Measurements from ENCODE around the gene P4HA2.

Gene P4HA2

GRCh38 chr5:132260051-132260450, 32.4 kb upstream of the P4HA2 start:
- TF ChIP-seq EZH2phosphoT487 (IDR thresholded peaks at IDR 0.05; ENCODE audit: borderline replicate concordance) (no peak), CTCF (conservative IDR thresholded peaks at IDR 0.05; ENCODE audit: low read length) (no peak)
- Histone ChIP-seq H2AFZ (ENCODE audit: low read length) (no peak overlapping the region), H3K36me3 (ENCODE audit: insufficient read depth, low read length) (no peaks in the 10 kb centered on the region), H3K4me3 (ENCODE audit: low read length, poor library complexity, severe bottlenecking) (no peak overlapping the region), H3K9me2 (replicated peaks; ENCODE audit: low read depth, low read length) (no peaks in the 10 kb centered on the region), H3K4me2 (ENCODE audit: low read depth, low read length, poor library complexity, severe bottlenecking) (no peak overlapping the region), H3K4me1 (ENCODE audit: insufficient read depth, low read length, poor library complexity, severe bottlenecking) (peaks cover 17% of the 10 kb centered on the region), H3F3A (ENCODE audit: low read depth) (no peaks in the 10 kb centered on the region), H3K79me2 (ENCODE audit: insufficient read depth, low read length) (no peaks in the 10 kb centered on the region), H3K9me3 (ENCODE audit: insufficient read depth, low read depth, low read length) (no peaks in the 10 kb centered on the region), H3K27me3 (ENCODE audit: insufficient read depth, low read length, poor library complexity, severe bottlenecking) (no peaks in the 10 kb centered on the region), H3K9ac (ENCODE audit: low read depth, low read length, poor library complexity, severe bottlenecking) (no peak overlapping the region), H4K20me1 (ENCODE audit: insufficient read depth, low read length, poor library complexity, severe bottlenecking) (no peaks in the 10 kb centered on the region)

DNA sequence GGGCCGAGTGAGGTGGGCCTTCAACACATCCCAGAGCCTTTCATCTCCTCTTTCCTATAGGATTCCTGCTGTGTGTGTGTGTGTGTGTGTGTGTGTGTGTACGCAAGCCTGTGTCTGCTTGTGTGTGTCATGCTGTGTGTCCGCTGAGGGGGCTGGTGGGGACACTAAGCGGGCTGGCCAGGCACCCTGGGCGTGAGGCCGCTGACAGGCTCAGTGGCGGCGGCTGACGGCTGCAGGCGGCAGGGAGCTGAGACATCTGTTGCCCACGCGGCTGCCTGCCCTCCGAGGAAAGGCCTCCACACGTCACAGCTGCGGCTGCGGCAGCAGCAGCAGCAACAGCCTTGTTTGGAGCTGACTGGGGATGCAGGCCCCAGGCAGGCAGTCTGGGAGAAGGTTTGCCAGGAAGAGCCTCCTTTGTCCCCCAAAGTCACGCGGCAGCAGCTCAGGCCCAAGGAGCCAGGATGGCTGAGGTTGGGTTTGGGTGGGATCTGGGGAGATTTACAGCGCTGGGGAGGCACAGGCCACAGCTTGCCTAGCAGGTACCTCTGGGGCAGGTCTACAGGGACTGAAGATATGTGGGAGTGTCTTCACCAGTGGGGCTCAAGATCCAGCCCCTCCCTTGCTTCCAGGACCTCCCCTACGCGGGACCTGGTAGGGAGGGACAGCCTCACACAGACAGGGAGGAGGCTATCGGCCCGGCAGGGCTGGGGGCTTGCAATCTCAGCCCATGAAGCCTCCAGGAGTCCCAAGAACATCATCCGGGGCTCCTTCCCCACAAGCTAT, 31.6 kb upstream of the P4HA2 start:
- no peaks in the 10 kb centered on the region for H3F3A ChIP-seq (ENCODE audit: low read depth)
- no peaks in the 10 kb centered on the region for H3K79me2 ChIP-seq (ENCODE audit: insufficient read depth, low read length)
- TF ChIP-seq CTCF (conservative IDR thresholded peaks at IDR 0.05; ENCODE audit: low read length), result no peak
- no peak for TF ChIP-seq EZH2phosphoT487 (IDR thresholded peaks at IDR 0.05; ENCODE audit: borderline replicate concordance)
- H4K20me1 ChIP-seq (ENCODE audit: insufficient read depth, low read length, poor library complexity, severe bottlenecking), result no peaks in the 10 kb centered on the region
- H3K27me3 ChIP-seq (ENCODE audit: insufficient read depth, low read length, poor library complexity, severe bottlenecking), result no peaks in the 10 kb centered on the region
- no peak overlapping the region for H3K4me2 ChIP-seq (ENCODE audit: low read depth, low read length, poor library complexity, severe bottlenecking)
- no peak overlapping the region for H3K4me3 ChIP-seq (ENCODE audit: low read length, poor library complexity, severe bottlenecking)
- no peaks in the 10 kb centered on the region for H3K36me3 ChIP-seq (ENCODE audit: insufficient read depth, low read length)
- H3K9ac ChIP-seq (ENCODE audit: low read depth, low read length, poor library complexity, severe bottlenecking), result no peak overlapping the region
- H3K9me2 ChIP-seq (replicated peaks; ENCODE audit: low read depth, low read length), result no peaks in the 10 kb centered on the region
- no peak overlapping the region for H2AFZ ChIP-seq (ENCODE audit: low read length)
- H3K9me3 ChIP-seq (ENCODE audit: insufficient read depth, low read depth, low read length), result no peaks in the 10 kb centered on the region
- peaks cover 16% of the 10 kb centered on the region for H3K4me1 ChIP-seq (ENCODE audit: insufficient read depth, low read length, poor library complexity, severe bottlenecking)

- Histone ChIP-seq H3K9me3 (ENCODE audit: insufficient read depth, low read depth, low read length) (no peaks in the 10 kb centered on the region), H3K9me2 (replicated peaks; ENCODE audit: low read depth, low read length) (no peaks in the 10 kb centered on the region), H3K4me1 (ENCODE audit: insufficient read depth, low read length, poor library complexity, severe bottlenecking) (peaks cover 7% of the 10 kb centered on the region), H3K9ac (ENCODE audit: low read depth, low read length, poor library complexity, severe bottlenecking) (no peak overlapping the region), H3K36me3 (ENCODE audit: insufficient read depth, low read length) (no peaks in the 10 kb centered on the region), H3F3A (ENCODE audit: low read depth) (no peaks in the 10 kb centered on the region), H3K79me2 (ENCODE audit: insufficient read depth, low read length) (no peaks in the 10 kb centered on the region), H3K4me3 (ENCODE audit: low read length, poor library complexity, severe bottlenecking) (no peak overlapping the region), H3K4me2 (ENCODE audit: low read depth, low read length, poor library complexity, severe bottlenecking) (no peak overlapping the region), H4K20me1 (ENCODE audit: insufficient read depth, low read length, poor library complexity, severe bottlenecking) (no peaks in the 10 kb centered on the region), H2AFZ (ENCODE audit: low read length) (no peak overlapping the region), H3K27me3 (ENCODE audit: insufficient read depth, low read length, poor library complexity, severe bottlenecking) (no peaks in the 10 kb centered on the region)
- TF ChIP-seq EZH2phosphoT487 (IDR thresholded peaks at IDR 0.05; ENCODE audit: borderline replicate concordance) (no peak), CTCF (conservative IDR thresholded peaks at IDR 0.05; ENCODE audit: low read length) (no peak)
Measured at GRCh38 chr5:132258102-132259068, 30.7 kb upstream of the P4HA2 start.
